ENCODE measurements around the gene C15orf39.

- no peak for TF ChIP-seq EZH2 (IDR thresholded peaks at IDR 0.05; ENCODE audit: insufficient read depth, poor library complexity, severe bottlenecking)
- no peak for TF ChIP-seq EZH2phosphoT487 (IDR thresholded peaks at IDR 0.05; ENCODE audit: insufficient read depth, low read depth)
Measured at GRCh38 chr15:75193272-75193671, 8.4 kb upstream of the C15orf39 start.

Measured in GM23248 (cell line).